Measurements from ENCODE around the gene INTS6.

The INTS6 gene

GRCh38 chr13:51456510-51456909, 3.7 kb upstream of the INTS6 start:
- DNase-seq (ENCODE audit: low spot score), result no peak

GRCh38 chr13:51455532-51455931, 2.7 kb upstream of the INTS6 start:
- DNase-seq (ENCODE audit: low spot score), result no peak

DNA sequence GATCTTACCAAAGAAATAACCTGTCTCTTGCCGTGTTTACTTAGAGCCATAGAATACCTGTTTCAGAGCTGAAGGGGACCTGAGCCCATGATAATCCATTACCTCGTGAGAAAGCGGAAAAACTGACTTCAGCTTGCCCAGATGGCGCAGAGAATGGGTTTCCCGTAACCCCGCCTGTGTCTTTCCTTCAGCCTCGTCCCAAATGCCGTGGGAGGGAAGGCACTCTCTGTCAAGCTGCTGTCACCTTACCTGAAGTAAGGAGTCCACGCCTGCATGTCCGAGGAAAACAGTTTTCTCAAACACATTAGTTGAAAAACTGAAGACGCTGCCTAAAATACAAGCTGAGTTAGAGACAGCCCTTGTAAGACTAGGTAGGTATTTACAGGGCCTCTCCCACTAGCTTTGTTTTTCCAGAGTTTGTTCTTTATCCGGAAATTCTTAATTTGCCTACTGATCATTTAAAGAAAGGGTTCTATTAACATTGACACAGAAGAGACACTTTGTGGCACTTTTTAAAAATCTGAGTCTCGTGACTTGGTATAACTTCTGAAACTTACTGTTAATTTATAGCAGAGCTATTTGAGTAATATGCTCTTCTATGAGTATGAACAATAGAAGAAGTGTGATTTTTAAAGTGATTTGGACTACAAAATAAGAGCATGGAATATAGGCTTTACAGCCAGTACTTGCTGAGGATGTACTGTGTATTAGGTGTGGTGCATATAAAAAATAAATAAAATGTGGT, 1.3 kb upstream of the INTS6 start:
- DNase-seq (ENCODE audit: low spot score), result peak; percentile 67

DNA sequence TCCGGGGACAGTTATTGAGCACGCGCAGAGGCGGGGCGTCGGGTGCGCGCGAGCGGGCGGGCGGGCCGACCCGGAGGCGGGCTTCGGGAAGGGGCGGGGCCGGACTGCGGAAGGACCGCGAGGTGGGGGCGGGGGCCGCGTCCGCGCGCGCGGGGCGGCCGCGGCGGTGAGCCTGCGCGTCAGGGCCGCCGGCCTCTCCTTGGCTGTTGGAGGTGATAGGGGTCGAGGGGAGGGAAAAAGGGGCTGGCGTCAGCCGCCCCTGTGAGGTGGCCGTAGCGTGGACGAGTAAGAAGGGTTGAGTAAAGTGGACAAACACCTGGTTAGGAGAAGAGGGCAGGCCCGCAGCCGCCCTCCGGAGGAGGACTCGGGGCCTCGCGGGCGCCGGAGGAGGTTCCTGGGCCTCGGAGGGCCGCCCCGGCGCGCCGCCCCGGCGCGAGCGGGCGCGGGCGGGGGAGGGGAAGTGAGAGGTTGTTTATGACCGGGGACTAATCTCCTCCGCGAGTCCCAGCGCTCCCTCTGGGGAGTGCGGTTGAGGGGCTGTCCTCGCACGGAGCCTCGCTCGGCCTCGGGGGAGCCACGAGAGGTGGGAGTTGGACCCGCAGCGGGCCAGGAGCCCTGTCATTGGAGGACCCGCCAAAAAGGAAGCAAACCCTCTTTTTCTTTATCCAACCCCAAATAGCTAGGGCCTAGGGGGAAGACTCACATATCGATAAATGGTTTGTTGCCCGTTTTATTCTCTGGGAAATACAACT, 547 bp upstream of the INTS6 start:
- DNase-seq (ENCODE audit: low spot score), result no peak

DNA sequence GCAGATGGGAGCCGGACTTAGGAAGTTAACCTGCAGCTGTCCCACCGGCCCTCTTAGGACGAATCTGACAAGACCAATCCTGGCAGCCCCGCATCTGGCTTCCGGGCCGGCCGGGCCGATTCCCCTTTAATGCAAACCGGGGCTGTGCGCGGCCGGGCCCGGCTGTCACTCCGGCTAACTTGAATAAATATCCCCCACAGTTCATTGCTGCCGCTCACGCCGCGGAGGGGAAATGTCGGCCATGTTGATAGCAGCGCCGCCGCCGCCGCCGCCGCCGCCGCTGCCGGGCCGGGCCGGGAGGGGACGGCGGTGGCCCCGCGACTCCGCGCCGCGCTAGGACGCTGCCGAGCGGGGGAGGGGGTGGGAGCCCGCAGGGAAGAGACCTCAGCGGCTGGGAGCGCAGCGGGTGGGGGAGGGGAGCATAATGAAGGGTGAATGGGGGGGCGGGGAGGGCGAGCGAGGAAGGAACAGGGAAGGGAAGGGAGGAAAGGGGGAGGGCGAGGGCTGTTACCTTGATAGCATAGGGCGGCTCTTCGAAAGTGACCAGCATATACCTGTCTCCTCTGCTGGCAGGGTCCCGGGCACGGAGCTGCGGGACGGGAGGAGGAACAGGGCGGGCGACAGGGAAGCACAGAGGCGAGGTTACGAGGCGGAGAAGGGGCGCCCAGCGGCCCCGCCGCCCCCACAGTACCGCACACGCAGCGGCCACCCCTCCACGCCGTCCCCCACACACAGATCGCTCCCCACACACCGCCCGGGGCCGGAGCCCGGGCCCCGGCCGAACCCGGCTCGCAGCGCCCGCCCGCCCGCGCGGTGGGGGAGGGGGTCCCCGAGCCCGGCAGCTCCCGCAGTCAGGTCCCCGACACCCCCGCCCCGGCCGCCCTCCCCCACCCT, 1.1 kb downstream of the INTS6 start:
- peak; percentile 74 for DNase-seq (ENCODE audit: low spot score)

DNA sequence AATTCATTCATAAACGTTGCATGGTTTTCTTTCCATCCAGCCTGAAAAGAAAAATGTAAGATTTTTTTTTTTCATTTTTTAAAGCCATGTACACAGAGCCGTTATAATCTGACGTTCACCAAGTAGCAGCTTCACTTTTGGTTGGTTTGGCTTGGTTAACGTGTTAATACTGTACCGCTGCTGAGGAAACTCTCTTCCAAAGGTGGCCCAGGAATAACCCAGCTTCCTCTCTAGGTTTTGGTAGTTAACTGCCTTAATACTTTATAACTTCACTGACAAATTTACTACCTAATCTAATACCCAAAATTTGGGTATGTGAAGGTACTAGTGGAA, 1.7 kb downstream of the INTS6 start:
- no peak for DNase-seq (ENCODE audit: low spot score)

- no peak for DNase-seq (ENCODE audit: low spot score)
These were observed 3.8 kb downstream of the INTS6 start for GRCh38 chr13:51449018-51449417.

DNA sequence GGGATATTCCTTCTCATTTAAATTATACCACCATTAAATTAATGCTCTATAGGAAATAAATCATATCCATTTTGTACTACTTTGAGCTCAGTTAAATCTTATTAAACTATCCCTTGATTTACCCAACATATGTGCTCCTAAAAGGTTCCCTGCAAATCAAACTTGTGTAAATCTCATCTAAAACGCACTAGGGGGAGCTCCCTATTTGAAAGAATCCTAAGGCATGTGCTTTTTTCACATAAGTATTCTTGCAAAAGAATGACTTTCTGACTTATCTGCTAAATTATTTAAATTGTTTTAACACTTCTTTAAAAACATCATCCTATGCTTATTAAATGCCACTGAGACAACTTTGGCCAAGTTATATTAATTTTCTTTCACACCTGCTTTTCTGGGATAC, 7.9 kb downstream of the INTS6 start:
- peak; percentile 36 for DNase-seq (ENCODE audit: low spot score)

GRCh38 chr13:51440381-51440780, 12.5 kb downstream of the INTS6 start:
- no peak for DNase-seq (ENCODE audit: low spot score)

- DNase-seq (ENCODE audit: low spot score), result no peak
These were observed 15.2 kb downstream of the INTS6 start for GRCh38 chr13:51437550-51438127.

DNA sequence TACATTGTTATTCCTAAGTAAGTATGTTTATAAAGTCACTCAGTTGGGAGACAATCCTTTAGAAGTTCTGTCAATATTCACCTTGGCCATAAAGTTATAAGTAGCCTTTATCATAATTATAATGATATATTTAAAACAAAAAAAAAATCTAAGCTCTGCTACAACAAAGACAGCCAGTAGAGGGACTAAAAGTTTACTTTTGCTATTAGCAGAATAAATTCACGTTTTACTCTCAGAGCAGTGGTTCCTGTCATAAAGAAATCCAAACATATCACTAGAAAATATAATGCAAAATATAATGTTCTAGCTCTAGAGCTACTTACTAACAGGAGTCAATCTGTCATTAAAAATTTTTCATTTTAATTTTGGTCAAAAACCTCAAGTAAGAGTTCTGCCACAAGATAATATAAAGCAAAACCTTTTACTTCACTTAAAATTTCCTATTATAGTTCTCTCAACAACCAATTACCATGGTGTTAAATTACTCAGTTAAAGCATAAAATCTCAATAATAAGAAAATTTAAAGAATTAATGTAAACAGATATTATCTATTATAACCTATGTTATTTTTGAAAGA, 17.7 kb downstream of the INTS6 start:
- DNase-seq (ENCODE audit: low spot score), result no peak

- DNase-seq (ENCODE audit: low spot score), result no peak
These were observed 20.3 kb downstream of the INTS6 start for GRCh38 chr13:51432576-51432975.

- DNase-seq (ENCODE audit: low spot score), result no peak
These were observed 25.9 kb downstream of the INTS6 start for GRCh38 chr13:51426982-51427381.

GRCh38 chr13:51425410-51426042, 27.3 kb downstream of the INTS6 start:
- no peak for DNase-seq (ENCODE audit: low spot score)

DNA sequence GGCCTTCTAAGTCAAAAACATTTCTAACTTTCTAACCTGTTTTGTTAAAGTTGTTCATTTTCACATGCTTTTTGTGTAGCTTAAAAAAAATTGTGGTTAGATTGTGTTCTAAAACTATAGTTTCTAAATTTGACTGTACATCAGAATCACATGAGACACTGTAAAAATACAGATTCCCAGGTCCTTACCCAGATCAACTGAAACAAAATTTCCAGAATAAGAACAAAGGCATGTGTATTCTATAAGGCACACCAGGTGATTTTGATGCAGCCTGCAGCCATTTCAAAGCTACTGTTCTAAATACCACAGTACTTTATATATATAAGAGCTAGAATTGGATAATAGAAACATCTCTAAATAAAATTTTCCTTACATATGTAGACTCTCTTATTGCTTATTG, 29.1 kb downstream of the INTS6 start:
- DNase-seq (ENCODE audit: low spot score), result no peak

DNA sequence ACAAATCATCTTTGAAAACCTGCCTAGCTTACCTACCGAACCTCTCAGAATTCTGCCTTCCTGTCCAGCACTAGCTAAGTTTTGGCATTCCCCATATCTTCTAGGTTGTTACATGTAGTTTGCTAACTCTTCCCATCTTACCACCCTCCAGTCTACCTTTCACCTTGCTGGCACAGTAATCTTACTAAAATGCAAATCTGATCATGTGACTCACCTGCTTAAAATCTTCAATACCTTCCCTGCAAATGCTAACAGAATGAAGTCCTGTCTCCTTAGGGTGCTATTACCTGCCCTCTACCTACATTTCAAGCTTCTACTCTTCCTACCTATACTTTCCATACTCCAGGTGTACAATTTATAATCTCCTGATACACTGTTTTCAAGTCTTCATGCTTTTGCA, 30.4 kb downstream of the INTS6 start:
- no peak for DNase-seq (ENCODE audit: low spot score)

DNA sequence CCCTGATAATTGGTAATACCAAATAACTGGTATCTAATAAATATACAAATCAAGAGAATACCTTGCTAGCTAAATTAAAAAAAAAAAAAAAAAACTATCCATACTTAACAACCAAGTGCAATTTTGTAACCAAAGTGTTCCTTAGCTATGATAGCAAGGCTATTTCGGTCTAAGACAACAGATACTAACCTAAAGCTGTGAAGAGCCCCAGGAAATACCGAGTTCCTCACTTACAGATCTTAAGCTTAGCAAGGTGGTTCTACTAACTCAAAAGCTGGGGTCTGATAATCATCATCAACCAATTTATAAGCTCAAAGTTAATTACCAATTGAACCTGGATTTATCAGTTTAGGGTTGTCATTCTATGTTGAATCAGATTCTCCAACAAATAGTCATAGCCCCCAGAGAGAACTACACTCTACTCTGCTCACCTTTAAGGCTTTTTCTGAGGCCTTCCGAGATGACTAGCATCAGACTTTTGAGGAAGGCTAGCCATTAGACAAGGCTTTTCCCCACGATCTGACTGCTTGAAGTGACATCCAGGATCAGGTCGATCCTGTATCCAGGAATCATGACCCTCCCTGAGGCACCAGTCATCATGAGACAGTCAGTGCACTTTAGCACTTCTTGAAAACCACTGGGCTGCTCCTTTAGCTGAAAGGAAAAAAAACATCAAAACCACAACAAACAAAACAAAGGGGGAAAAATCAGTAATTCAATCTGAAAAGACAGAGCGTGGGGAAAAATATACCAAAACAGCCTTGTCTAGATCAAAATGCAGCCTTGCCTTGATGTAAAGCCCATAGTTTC, 31.9 kb downstream of the INTS6 start:
- DNase-seq (ENCODE audit: low spot score), result no peak

DNA sequence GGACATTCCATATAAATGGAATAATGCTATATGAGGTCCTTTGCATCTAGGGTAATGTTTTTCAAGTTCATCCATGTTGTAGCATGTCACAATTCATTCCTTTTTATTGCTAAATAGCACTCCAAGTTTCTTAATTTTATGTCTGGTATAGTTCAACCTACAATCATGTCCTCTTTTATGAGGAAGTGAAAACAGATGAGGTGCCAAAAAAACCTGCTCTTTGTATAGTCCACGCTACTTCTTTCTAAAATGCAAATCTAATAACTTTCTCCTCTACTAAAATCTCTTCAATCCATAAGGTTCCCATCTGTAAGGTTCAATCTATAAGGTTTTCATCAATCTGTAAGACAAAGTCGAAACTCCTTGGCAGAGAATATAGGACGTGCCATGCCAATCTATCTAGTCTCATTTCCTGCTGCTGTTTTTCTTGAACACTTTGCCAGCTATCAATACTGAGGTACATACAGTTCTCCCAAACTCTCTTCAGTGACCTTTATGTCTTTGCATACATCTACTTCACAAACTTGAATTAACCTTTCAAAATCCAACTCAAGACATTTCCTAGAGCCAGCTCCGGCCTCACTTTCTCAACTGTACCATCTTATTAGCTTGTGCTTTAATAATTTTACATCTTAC, 33.7 kb downstream of the INTS6 start:
- no peak for DNase-seq (ENCODE audit: low spot score)

- no peak for DNase-seq (ENCODE audit: low spot score)
These were observed 35.1 kb downstream of the INTS6 start for GRCh38 chr13:51417716-51418115.

GRCh38 chr13:51416107-51416506, 36.7 kb downstream of the INTS6 start:
- no peak for DNase-seq (ENCODE audit: low spot score)

Measured in cerebellar cortex (tissue), 1 donor.